HG03280 (cell line): ENCODE results near the gene PELI3.
"Not testable (repeated sequence)": the region's sequence is repeated elsewhere in the genome, so short reads cannot be mapped to it uniquely, and the experiment has no call there.

ENCODE experiments used
- ATAC-seq: cut with Tn5 transposase; IDR thresholded peaks from one replicate; pipeline ENCODE4 v1.9.1; 2021; ENCODE audit warnings: mild to moderate bottlenecking, moderate library complexity; ENCODE audit not compliant: unreplicated experiment

The PELI3 gene

GRCh38 chr11:66443602-66444001 lies 23.1 kb upstream of the PELI3 start:
- no peak for ATAC-seq

GRCh38 chr11:66447012-66447411 lies 19.7 kb upstream of the PELI3 start:
- ATAC-seq = no peak

DNA sequence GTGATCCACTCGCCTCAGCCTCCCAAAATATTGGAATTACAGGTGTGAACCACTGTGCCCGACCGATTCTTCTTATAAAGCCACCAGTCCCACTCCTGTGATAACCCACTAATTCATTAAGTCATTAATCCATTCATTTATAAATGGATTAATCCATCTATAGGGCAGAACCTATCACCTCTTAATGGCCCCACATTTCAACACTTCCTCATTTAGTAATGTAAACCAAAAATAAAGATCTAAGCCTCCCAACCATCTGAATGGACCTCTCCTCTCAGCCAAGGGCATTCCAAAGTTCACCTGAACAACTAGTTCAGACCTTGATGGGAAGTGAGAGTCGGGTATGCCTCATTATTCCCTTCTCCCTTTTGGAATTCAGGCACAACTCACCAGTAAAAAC lies 18.2 kb upstream of the PELI3 start:
- no peak for ATAC-seq

DNA sequence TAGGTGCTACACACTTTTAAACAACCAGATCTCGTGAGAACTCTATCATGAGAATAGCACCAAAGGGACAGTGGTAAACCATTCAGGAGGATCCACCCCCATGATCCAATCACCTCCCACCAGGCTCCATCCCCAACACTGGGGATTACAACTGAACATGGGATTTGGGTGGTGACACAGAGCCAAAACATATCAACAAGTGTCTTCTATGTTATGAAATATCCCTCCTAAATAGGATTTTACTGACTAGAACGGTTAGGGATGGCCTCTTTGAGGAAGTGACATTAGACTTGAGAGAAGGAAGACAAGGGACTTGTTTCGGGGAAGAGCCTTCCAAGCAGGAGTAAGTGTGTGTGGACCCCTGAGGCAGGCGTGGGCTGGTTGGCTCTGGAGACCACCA lies 16.1 kb upstream of the PELI3 start:
- ATAC-seq = no peak

GRCh38 chr11:66451663-66452062 lies 15.0 kb upstream of the PELI3 start:
- no peak for ATAC-seq

DNA sequence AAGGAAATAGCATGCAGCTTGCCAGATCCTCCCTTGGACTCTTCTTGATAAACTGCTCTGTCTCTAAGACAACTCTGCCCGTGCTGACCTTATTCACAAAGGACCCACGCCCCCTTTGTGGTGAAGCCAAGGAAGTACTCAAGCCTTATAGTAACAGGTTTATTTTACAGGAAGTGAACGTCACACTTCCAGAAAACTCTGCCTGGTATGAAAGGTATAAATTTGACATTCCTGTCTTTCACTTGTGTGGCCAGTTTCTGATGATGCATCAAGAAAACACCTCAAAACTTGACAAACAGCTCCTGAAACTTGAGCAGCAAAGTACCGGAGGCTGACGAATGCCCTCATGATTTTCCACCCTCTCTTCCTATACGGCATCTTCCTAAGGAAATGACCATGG lies 12.5 kb upstream of the PELI3 start:
- no peak for ATAC-seq

DNA sequence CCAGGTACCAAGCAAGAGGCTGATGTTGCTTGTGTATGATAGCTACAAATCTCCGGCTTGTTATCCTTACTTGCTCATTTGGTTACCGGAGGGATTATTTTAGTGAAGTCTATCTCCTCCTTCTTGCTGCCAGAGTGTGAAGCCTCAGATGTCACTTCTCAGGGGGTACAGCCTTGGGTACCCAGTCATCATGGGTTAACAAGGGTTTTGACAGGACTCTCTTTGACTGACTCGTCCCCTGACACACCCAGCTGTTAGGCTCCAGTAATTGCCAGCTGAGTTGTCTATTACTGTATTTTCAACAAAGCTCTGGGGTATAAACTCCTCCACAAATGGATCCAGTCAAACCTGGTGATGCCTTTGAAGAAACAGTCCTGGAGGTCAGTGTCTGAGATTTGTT lies 11.9 kb upstream of the PELI3 start:
- no peak for ATAC-seq

- ATAC-seq = no peak
These were observed 8.9 kb upstream of the PELI3 start for GRCh38 chr11:66457826-66458225.

GRCh38 chr11:66459138-66459778 lies 7.4 kb upstream of the PELI3 start:
- ATAC-seq = no peak

DNA sequence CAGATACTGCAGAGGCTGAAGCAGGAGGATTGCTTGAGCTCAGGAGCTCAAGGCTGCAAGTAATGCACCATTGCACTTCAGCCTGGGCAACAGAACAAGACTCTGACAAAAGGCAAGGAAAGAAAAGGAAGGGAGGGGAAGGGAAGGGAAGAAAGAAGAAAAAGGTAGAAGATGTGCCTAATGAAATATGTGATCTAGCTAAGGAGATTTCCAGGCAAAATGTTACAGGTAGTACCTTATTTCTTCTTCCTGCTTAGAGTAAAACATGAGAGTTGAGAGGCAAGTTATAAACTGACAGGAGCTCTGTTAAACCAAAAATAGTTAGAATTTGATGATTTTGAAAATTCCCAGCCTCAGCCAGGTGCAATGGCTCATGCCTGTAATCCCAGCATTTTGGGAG lies 4.7 kb upstream of the PELI3 start:
- ATAC-seq = no peak

DNA sequence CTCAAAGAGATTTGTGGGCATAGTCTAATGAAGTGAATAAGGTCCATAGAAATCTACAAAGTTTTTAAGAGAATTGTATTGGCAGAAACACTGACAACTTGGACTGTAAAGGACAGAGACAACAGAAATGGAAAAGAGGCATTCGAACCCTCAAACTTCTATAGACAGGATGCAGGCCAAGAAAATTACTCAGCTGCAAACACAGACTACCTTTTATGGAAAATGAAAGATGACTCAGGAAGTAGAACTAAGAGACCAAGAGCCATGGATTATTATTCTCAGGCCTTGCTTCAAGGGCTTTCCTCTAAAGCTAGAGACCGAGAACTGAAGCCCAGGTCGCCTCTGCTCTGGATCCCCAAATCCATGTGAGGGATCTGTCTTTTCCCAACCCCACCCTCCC lies 3.8 kb upstream of the PELI3 start:
- no peak for ATAC-seq

DNA sequence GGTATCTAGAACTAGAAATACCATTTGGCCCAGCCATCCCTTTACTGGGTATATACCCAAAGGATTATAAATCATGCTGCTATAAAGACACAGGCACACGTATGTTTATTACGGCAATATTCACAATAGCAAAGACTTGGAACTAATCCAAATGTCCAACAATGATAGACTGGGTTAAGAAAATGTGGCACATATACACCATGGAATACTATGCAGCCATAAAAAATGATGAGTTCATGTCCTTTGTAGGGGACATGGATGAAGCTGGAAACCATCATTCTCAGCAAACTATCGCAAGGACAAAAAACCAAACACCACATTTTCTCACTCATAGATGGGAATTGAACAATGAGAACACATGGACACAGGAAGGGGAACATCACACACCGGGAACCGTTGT lies 2.6 kb upstream of the PELI3 start:
- not testable (repeated sequence) for ATAC-seq

- no peak for ATAC-seq
These were observed 1.8 kb upstream of the PELI3 start for GRCh38 chr11:66464916-66465315.

- ATAC-seq = no peak
These were observed 1.1 kb upstream of the PELI3 start for GRCh38 chr11:66465373-66466224.

DNA sequence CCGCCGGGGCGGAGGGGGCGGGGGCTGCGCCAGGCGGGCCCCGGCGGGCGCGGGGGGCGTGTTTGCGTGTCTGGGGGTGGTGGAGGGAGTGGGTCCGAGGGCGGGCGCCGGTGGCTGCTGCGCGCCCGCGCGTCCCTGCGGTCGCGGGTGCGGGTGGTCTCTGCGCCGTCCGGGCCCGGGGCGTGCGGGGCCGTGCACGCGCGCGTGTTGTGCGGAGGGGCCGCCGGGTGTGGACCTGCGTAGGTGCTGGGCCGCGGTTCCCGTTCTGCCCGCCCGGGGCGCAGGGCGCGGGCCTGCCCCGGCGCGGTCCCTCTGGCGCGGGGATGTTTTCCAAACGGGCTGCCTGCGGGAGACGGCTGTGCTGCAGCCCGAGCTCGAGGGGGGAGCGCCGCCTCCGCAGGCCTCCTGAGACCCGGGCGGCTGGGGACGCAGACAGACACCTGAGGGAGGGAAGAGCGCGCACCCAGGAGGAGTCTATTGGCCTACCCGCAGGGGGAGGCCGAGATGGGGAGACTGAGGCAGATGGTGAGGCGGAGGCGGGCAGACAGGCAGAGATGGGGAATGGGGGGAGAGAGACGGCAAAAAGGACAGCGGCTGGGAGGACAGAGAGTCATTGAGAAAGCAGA lies 442 bp downstream of the PELI3 start:
- peak; percentile 20 for ATAC-seq

GRCh38 chr11:66467756-66468155 lies 1.1 kb downstream of the PELI3 start:
- no peak for ATAC-seq

GRCh38 chr11:66468691-66469090 lies 2.0 kb downstream of the PELI3 start:
- ATAC-seq = no peak

- ATAC-seq = no peak
These were observed 2.7 kb downstream of the PELI3 start for GRCh38 chr11:66469441-66469840.

- no peak for ATAC-seq
These were observed 3.3 kb downstream of the PELI3 start for GRCh38 chr11:66470015-66470414.

DNA sequence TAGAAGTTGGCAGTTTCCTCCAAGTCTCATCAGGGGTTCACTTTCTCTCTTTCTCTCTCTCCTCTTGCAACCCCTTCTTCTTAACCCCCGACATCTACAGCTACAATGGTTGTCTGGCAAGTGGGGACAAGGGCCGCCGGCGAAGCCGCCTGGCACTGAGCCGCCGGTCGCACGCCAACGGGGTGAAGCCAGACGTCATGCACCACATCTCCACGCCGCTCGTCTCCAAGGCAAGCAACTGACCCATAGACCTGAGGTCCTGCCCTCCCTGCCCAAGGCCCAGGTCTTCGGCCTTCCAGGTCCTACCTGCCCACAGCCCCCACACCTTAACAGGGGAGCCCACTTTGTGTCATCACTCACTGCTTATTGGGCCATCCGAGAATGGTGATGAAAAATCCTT lies 4.4 kb downstream of the PELI3 start:
- no peak for ATAC-seq

- no peak for ATAC-seq
These were observed 5.3 kb downstream of the PELI3 start for GRCh38 chr11:66472054-66472453.

GRCh38 chr11:66473167-66473566 lies 6.5 kb downstream of the PELI3 start:
- no peak for ATAC-seq
